Colonic mucosa (tissue), 4 donors: ENCODE results near the gene TBCC. TPM values are rescaled to one million over a fixed set of nuclear protein-coding genes. Genes with fewer than 3 reads are reported as not detected.

Experiments
- DNase-seq: peaks from one replicate; pipeline ENCODE4 v3.0.0-alpha.2; 2020
- H3K27ac ChIP-seq: fragments of 200-600 bp; one replicate; pipeline ENCODE4 v1.8.0; 2021
- H3K27me3 ChIP-seq: fragments of 200-600 bp; one replicate; pipeline ENCODE4 v1.8.0; 2021
- H3K36me3 ChIP-seq: fragments of 200-600 bp; one replicate; pipeline ENCODE4 v1.8.0; 2021
- H3K4me1 ChIP-seq: fragments of 200-600 bp; one replicate; pipeline ENCODE4 v1.8.0; 2021; ENCODE audit warnings: mild to moderate bottlenecking
- H3K4me3 ChIP-seq: fragments of 200-600 bp; one replicate; pipeline ENCODE4 v1.8.0; 2021
- H3K9ac ChIP-seq, 2 donors: one replicate each; pipeline ENCODE4 v1.7.0; 2013; ENCODE audit warnings: control low read depth in 2 of 2, low read depth in 2 of 2, low read length in 2 of 2
- H3K9me3 ChIP-seq: fragments of 200-600 bp; one replicate; pipeline ENCODE4 v1.8.0; 2021
- CTCF ChIP-seq: fragments of 200-600 bp; IDR thresholded peaks from one replicate; pipeline ENCODE4 v1.8.0; 2022; ENCODE audit warnings: antibody characterized with exemption, mild to moderate bottlenecking
- intact Hi-C: fragments of 100-400 bp; cut with DNase I; formaldehyde crosslinking; loops from one replicate; pipeline ENCODE4 v1.14.1; 2022
- total RNA-seq, 2 donors: library from RNA; stranded (reverse); fragmentation: NEBNext Ultra II Directional in 1 of 2; extraction: Animal tissue kit (Norgen Biotek cat#: 25700) in 1 of 2; gene quantifications; one replicate each; pipeline ENCODE4 v1.2.1, GENCODE V29; 2021
- donor health status: healthy.
- donor health status: DM: no; HTN: no; CAD: no.
- donor health status: DM: no; HTN: no; CAD: no.

TBCC gene
- total RNA-seq = 10 to 100 TPM; 24.2 to 24.8 TPM

- Histone ChIP-seq H3K4me1 (peaks cover 5% of the 10 kb centered on the region), H3K36me3 (no peaks in the 10 kb centered on the region), H3K27ac (peak within 1 kb of the TSS; percentile 96), H3K9me3 (no peaks in the 10 kb centered on the region), H3K27me3 (no peaks in the 10 kb centered on the region), H3K9ac (peak within 1 kb of the TSS; percentile 91 to 95), H3K4me3 (peak within 1 kb of the TSS; percentile 61)
- peak; percentile 98 for DNase-seq
- intact Hi-C loops = loop anchor here (5.0 kb wide), 1 partner anchor 41 kb away; no protein-coding TSS in a partner anchor
- no peak for TF ChIP-seq CTCF
Measured at GRCh38 chr6:42745640-42746462, at the start of gene TBCC. TSS of gene TBCC (minus strand) at chr6:42746103. CDS start at chr6:42746073, 30 bp downstream.

- no peaks in the 10 kb centered on the region for H3K4me1 ChIP-seq
- H3K36me3 ChIP-seq = no peaks in the 10 kb centered on the region
- no peak for DNase-seq
- no peaks in the 10 kb centered on the region for H3K9me3 ChIP-seq
- no peak overlapping the region for H3K9ac ChIP-seq
- H3K4me3 ChIP-seq = no peak overlapping the region
- H3K27ac ChIP-seq = no peak overlapping the region
- TF ChIP-seq CTCF = no peak
- no peaks in the 10 kb centered on the region for H3K27me3 ChIP-seq
- intact Hi-C loops = no loop called here
Measured at GRCh38 chr6:42795651-42796050, 49.7 kb upstream of the TBCC start.

DNA sequence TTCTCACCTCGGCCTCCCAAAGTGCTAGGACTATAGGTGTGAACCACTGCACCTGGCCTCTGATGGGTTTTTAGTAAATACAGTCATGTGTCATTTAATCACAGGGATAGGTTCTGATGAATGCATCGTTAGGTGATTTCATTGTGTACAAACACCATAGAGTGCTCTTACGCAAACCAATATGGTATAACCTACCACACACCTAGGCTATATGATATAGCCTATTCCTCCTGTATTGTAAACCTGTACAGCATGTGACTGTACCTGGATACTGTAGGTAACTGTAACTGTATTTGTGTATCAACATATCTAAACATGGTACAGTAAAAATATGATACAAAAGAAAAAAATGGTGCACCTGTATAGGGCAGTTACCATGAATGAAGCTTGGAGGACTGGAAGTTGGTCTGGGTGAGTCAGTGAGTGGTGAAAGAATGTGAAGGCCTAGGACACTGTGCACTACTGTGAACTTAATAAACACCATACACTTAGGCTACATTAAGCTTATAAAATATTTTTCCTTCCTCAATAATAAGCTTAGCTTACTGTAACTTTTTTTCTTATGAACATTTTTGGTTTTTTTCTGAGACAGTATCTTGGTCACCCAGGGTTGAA is 45.9 kb upstream of the TBCC start:
- no peak overlapping the region for H3K4me3 ChIP-seq
- TF ChIP-seq CTCF = no peak
- no peak overlapping the region for H3K27ac ChIP-seq

DNA sequence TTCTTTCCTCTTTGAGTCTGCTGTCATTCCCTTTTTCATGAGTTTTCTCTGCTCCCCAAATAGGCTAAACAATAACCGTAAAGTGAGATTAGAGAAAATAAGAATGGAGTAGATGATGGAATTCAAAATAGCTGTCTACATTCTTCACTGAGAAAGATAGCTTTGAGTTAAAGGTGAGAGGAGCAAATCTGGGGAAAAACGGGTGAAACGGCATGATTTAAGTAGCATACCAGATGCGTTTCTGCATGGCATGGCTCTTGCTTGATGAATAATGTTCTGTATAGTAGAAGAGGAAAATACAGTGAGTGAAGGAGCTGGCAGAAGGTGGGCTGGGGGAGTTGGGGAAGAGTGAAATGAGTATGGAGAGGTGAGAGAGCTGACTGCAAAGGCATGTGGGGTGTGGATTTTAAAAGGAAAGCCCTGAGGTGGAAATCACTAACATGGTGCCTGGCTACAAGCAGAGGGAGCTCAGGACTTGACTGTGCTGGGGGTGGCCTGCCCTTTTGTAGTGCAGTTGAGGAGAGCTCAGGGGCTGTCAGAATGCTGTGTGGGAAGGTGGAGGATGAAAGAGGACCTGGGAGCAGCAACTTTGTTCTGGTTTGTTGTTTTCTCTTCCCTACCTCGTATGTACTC is 44.8 kb upstream of the TBCC start:
- H3K27ac ChIP-seq = no peak overlapping the region
- TF ChIP-seq CTCF = no peak

More for the DNA sequence above, 45.9 kb upstream of the TBCC start:
- no peak for DNase-seq
- Histone ChIP-seq H3K27me3 (no peaks in the 10 kb centered on the region), H3K36me3 (no peaks in the 10 kb centered on the region), H3K9ac (no peak overlapping the region), H3K9me3 (no peaks in the 10 kb centered on the region), H3K4me1 (no peaks in the 10 kb centered on the region)
- intact Hi-C loops = no loop called here

DNA sequence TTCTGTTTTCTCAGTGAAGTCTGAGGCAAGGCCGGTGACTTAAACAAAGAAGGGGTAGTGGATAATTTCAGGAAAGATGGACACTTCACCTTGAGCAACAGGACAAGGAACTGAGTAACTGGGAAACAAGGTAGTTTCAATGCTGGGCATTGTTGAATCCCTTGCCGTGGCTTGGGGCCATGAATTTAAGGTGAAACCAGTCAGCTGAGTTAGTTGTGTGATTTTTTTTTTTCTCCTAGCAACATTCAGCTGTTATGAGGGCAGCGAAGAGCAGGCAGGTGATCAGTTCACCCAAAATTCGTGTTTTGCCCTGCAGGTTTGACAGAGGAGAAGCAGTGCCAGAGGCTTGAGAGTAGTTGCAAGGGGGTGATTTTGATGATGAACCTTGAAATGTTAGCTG is 42.8 kb upstream of the TBCC start:
- no peaks in the 10 kb centered on the region for H3K27me3 ChIP-seq
- TF ChIP-seq CTCF = no peak
- no peak for DNase-seq
- H3K4me1 ChIP-seq = peaks cover 5% of the 10 kb centered on the region
- H3K4me3 ChIP-seq = no peak overlapping the region
- H3K36me3 ChIP-seq = no peaks in the 10 kb centered on the region
- no peak overlapping the region for H3K27ac ChIP-seq
- no peak overlapping the region for H3K9ac ChIP-seq
- no peaks in the 10 kb centered on the region for H3K9me3 ChIP-seq
- intact Hi-C loops = loop anchor here (5.0 to 10.0 kb wide), 2 partner anchors 41 to 56 kb away; partner anchors contain the start of gene TBCC

More for the DNA sequence above, 44.8 kb upstream of the TBCC start:
- intact Hi-C loops = no loop called here
- no peaks in the 10 kb centered on the region for H3K27me3 ChIP-seq
- no peaks in the 10 kb centered on the region for H3K36me3 ChIP-seq
- no peak for DNase-seq
- H3K9ac ChIP-seq = no peak overlapping the region
- H3K4me1 ChIP-seq = peaks cover 5% of the 10 kb centered on the region
- H3K9me3 ChIP-seq = no peaks in the 10 kb centered on the region
- H3K4me3 ChIP-seq = no peak overlapping the region
